GM21717 (cell line): Measurements from ENCODE around the gene GRK2.

Experiments
- ATAC-seq: cut with Tn5 transposase; IDR thresholded peaks from one replicate; pipeline ENCODE4 v1.9.1; 2021; ENCODE audit warnings: mild to moderate bottlenecking, moderate library complexity; ENCODE audit not compliant: unreplicated experiment

The GRK2 gene

GRCh38 chr11:67269401-67270255 is 3.4 kb downstream of the GRK2 start:
- ATAC-seq = no peak

GRCh38 chr11:67270256-67271204 is 4.3 kb downstream of the GRK2 start:
- no peak for ATAC-seq

GRCh38 chr11:67271205-67271540 is 4.9 kb downstream of the GRK2 start:
- no peak for ATAC-seq

- no peak for ATAC-seq
Measured at GRCh38 chr11:67271541-67272284, 5.4 kb downstream of the GRK2 start.

GRCh38 chr11:67272327-67273259 is 6.3 kb downstream of the GRK2 start:
- no peak for ATAC-seq

GRCh38 chr11:67273260-67273990 is 7.2 kb downstream of the GRK2 start:
- ATAC-seq = no peak

GRCh38 chr11:67274768-67275605 is 8.7 kb downstream of the GRK2 start:
- ATAC-seq = no peak

- ATAC-seq = no peak
Measured at GRCh38 chr11:67275606-67276409, 9.5 kb downstream of the GRK2 start.

GRCh38 chr11:67276781-67277230 is 10.5 kb downstream of the GRK2 start:
- no peak for ATAC-seq

- peak; percentile 66 for ATAC-seq
Measured at GRCh38 chr11:67277231-67277961, 11.1 kb downstream of the GRK2 start.

- no peak for ATAC-seq
Measured at GRCh38 chr11:67278135-67278938, 12.1 kb downstream of the GRK2 start.

GRCh38 chr11:67278939-67279588 is 12.8 kb downstream of the GRK2 start:
- no peak for ATAC-seq

GRCh38 chr11:67279589-67280340 is 13.5 kb downstream of the GRK2 start:
- ATAC-seq = no peak

GRCh38 chr11:67280341-67280787 is 14.1 kb downstream of the GRK2 start:
- ATAC-seq = no peak
